Fibroblast of villous mesenchyme (primary cell): ENCODE measurements around the gene NEGR1. TPM values are rescaled to one million over a fixed set of nuclear protein-coding genes. Genes with fewer than 3 reads are reported as not detected.

Source experiments
- DNase-seq: peaks from one replicate; pipeline ENCODE4 v3.0.0-alpha.2; 2010; ENCODE audit warnings: low read depth
- H3K4me3 ChIP-seq: 2 replicates; pipeline ENCODE4 v1.5.1; 2011; ENCODE audit warnings: low read depth, mild to moderate bottlenecking, low read length
- total RNA-seq: library from RNA; depleted of rRNA; stranded (reverse); fragments of >200 nt; gene quantifications from 2 replicates; pipeline ENCODE4 v1.2.3, GENCODE V29; 2012
- TF ChIP-seq, protein P1 (sequence below): IDR thresholded peaks from 2 replicates; pipeline ENCODE4 v1.5.1; 2012; ENCODE audit warnings: low read depth, mild to moderate bottlenecking, low read length; ENCODE audit not compliant: insufficient read depth

NEGR1 gene
- total RNA-seq, 1 donor, result 13.8 TPM

DNA sequence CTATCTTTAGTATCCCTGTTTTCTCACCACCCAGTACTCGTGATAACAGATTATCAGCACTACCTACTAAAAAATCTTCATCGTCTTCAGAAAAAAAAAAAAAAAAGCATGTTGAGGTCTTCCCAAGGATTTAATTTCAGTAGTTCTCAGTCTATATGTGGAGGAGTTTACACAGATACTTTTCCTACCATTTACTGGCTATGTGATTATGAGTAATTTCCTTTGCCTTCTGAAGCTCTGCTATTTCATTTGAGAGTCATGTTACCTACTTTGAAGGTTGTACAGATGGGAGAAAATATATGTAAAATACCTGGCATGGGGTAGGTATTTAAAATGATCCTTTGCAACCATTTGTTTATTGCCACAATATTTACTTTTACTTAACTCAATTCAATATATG, 399.7 kb downstream of the NEGR1 start:
- TF ChIP-seq, protein P1, sequence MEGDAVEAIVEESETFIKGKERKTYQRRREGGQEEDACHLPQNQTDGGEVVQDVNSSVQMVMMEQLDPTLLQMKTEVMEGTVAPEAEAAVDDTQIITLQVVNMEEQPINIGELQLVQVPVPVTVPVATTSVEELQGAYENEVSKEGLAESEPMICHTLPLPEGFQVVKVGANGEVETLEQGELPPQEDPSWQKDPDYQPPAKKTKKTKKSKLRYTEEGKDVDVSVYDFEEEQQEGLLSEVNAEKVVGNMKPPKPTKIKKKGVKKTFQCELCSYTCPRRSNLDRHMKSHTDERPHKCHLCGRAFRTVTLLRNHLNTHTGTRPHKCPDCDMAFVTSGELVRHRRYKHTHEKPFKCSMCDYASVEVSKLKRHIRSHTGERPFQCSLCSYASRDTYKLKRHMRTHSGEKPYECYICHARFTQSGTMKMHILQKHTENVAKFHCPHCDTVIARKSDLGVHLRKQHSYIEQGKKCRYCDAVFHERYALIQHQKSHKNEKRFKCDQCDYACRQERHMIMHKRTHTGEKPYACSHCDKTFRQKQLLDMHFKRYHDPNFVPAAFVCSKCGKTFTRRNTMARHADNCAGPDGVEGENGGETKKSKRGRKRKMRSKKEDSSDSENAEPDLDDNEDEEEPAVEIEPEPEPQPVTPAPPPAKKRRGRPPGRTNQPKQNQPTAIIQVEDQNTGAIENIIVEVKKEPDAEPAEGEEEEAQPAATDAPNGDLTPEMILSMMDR, result no peak
- no peak for DNase-seq
- H3K4me3 ChIP-seq, result no peak overlapping the region

DNA sequence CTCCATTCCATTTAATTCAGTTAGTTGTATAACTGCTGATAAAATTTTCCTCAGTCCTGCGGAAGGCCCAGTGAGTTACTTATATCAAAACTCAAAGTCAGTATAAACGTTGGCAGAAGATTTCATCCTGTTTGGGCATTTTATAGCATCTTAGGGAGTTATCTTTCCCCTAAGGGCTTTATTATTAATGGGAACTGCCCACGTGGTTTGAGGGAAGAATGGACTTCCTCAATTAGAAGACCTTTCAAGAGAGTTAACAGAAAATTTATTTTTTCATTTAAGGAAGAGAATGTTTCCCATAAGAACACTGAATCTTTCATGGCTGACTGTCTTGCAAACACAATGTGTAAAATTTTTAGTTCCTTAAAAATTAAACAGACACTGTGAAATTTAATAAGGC, 400.1 kb downstream of the NEGR1 start:
- no peak overlapping the region for H3K4me3 ChIP-seq
- TF ChIP-seq, protein P1, result no peak
- DNase-seq, result no peak

DNA sequence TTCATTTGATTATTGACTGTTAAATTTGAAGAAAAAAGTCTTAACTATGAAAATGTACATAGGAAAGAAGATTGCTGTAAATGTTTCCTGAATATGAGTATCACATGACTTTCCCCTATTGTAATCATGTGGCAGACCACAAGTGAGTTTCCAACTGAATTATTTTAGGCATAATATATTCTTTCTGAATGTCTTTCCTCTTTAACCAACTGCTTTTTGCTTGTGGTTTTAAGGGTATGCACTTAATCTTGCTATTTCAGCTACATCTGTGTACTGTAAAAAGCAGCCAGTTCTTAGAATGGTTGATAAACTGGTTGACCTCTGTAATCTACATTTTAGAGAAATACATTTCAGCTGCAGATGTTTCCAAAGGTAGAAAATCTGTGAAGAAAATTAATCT, 400.7 kb downstream of the NEGR1 start:
- no peak for DNase-seq
- H3K4me3 ChIP-seq, result no peak overlapping the region
- TF ChIP-seq, protein P1, result no peak

DNA sequence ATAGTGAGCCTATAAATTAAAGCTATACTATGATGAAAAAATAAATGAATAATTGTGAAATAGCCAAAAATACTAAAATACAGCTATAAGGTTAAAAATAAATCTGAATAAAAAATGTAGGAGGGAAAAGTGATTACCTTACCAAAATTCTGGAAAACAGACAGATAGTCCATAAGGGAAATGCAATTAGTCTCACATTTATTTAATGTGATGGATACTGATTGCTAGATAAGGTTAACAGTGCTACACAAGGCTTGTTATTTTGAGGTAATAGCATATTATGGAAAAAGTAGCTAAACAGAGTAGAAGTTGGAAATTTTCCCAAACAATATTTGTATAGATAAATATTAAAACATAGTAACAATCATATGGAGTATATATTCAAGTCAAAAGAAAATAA, 413.0 kb downstream of the NEGR1 start:
- TF ChIP-seq, protein P1, result no peak
- DNase-seq, result no peak

DNA sequence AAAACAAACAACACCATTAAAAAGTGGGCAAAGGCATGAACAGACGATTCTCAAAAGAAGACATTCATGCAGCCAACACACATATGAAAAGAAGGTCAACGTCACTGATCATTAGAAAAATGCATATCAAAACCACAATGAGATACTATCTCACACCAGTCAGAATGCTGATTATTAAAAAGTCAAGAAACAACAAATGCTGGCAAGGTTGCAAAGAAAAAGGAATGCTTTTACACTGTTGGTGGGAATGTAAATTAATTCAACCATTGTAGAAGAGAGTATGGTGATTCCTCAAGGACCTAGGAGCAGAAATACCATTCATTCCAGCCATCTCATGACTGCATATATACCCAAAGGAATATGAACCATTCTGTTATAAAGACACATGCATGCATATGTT, 419.6 kb downstream of the NEGR1 start:
- DNase-seq, result no peak
- TF ChIP-seq, protein P1, result no peak
- H3K4me3 ChIP-seq, result no peak overlapping the region

More for the DNA sequence above, 413.0 kb downstream of the NEGR1 start:
- H3K4me3 ChIP-seq, result no peak overlapping the region

DNA sequence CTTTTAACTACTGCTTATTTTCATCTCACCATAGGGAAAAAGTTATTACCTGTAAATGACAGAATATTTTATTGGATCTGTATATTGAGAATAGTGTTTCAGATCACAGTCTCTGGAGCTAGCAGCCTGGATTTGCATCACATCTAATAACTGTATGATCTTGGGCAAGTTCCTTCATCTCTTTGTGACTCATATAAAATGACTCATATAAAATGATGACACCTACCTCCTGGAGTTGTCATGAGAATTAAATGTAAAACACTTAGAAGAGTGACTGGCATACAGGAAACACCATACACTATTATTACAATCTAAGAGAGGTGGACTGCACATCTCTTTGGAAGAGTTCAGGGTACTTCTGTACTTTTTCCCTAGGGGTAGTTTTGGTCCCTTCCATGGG, 421.3 kb downstream of the NEGR1 start:
- DNase-seq, result peak; percentile 34
- TF ChIP-seq, protein P1, result no peak
- no peak overlapping the region for H3K4me3 ChIP-seq

DNA sequence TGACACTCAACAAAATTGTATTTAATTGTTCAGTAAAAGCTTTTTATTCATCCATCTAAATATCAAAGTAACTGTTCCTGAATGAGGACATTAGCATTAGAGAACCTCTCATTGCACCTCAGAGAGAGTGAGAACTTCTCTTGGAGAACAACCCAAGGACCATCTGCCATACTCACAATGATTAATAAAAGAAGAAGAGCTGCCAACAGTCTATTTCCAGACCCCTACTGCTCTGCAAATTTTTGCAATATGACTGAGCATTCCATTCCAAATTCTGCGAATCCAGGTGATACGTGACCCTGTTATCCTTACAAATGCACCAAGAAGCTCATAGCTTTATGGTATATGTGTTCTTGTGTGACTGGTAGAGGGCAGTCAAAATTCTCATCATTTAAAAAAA, 422.5 kb downstream of the NEGR1 start:
- no peak for DNase-seq
- H3K4me3 ChIP-seq, result no peak overlapping the region
- TF ChIP-seq, protein P1, result no peak
